K562 (cell line): ENCODE data around the gene TFCP2. TPM values are rescaled to one million over a fixed set of nuclear protein-coding genes. Genes with fewer than 3 reads are reported as not detected.
A peak's percentile ranks its signal among the peaks of the same experiment; 100 is the strongest.

Source experiments
- ATAC-seq: fragments of 200-7000 bp; cut with Tn5 transposase; 3 replicates; pipeline ENCODE4 v1.9.1; 2020; ENCODE audit warnings: moderate library complexity
- BruUV-seq: library from RNA; stranded (reverse); fragments of 400-500 nt; replicated peaks from 2 replicates; lab custom pipeline; 2021; lab: Mats Ljungman, UMichigan
- CTCF ChIA-PET: fragments of 300-600 bp; formaldehyde crosslinking; extraction: SDS; loops from one replicate; lab custom pipeline; 2021; ENCODE audit warnings: low intra/inter-chr PET ratio; lab: Yijun Ruan, JAX
- POLR2A ChIA-PET: fragments of 300-600, 350-650 bp; sonication (Branson Sonifier 250); formaldehyde crosslinking; extraction: SDS; loops from one replicate; lab custom pipeline; 2021; ENCODE audit warnings: antibody characterized with exemption, inconsistent platforms; lab: Yijun Ruan, JAX
- DNase-seq, 4 experiments: peaks; one replicate each; pipeline versions ENCODE4 v3.0.0 to v3.0.0-alpha.2; 2011 to 2018; ENCODE audit warnings: low spot score in 3 of 4, mixed read lengths in 3 of 4; ENCODE audit errors: extremely low read depth in 1 of 4
- FAIRE-seq: peaks from 2 replicates; lab custom pipeline; 2011; peaks lifted over from hg19 to GRCh38; lab: Jason Lieb, UNC
- H2AFZ ChIP-seq: 2 replicates; pipeline ENCODE4 v1.6.0; 2011; ENCODE audit warnings: low read depth, low read length, control low read depth, inconsistent platforms
- H3K27ac ChIP-seq: fragments of 200-600 bp; 3 replicates; pipeline ENCODE4 v1.8.0; 2011; ENCODE audit warnings: low read depth, mild to moderate bottlenecking, control low read depth, inconsistent platforms, low read length, moderate library complexity, mixed read lengths; ENCODE audit errors: extremely low read depth
- H3K27me3 ChIP-seq, 2 experiments: fragments of 300-600 bp in 1 of 2; 2 replicates in 1 of 2; 3 replicates in 1 of 2; pipeline versions ENCODE4 v1.6.0 to v1.8.0; 2011; ENCODE audit warnings: inconsistent platforms in 2 of 2, low read length in 2 of 2, mild to moderate bottlenecking in 1 of 2, mixed read lengths in 1 of 2, moderate library complexity in 1 of 2; ENCODE audit not compliant: control insufficient read depth in 2 of 2, insufficient read depth in 2 of 2
- H3K36me3 ChIP-seq: fragments of 300-600 bp; 3 replicates; pipeline ENCODE4 v1.8.0; 2011; ENCODE audit warnings: mild to moderate bottlenecking, low read length, inconsistent platforms; ENCODE audit not compliant: control insufficient read depth, insufficient read depth
- H3K4me1 ChIP-seq, 2 experiments: fragments of 200-600 bp in 1 of 2; replicated peaks in 1 of 2; 2 replicates in 1 of 2; 3 replicates in 1 of 2; pipeline versions ENCODE4 v1.5.1 to v1.8.0; 2011; ENCODE audit warnings: inconsistent platforms in 2 of 2, low read length in 2 of 2, mild to moderate bottlenecking in 1 of 2, mixed read lengths in 1 of 2, moderate library complexity in 1 of 2; ENCODE audit not compliant: control insufficient read depth in 2 of 2, insufficient read depth in 2 of 2
- H3K4me2 ChIP-seq: 2 replicates; pipeline ENCODE4 v1.6.1; 2011; ENCODE audit warnings: low read length, control low read depth, inconsistent platforms, mixed read lengths; ENCODE audit not compliant: insufficient read depth
- H3K4me3 ChIP-seq: fragments of 200-600 bp; sonication (generic), shearing (Covaris generic); 2 replicates; pipeline ENCODE4 v1.5.1; 2016; ENCODE audit warnings: control low read depth, inconsistent platforms
- H3K79me2 ChIP-seq: fragments of 200-600 bp; 3 replicates; pipeline ENCODE4 v1.8.0; 2011; ENCODE audit warnings: low read length, inconsistent platforms; ENCODE audit not compliant: control insufficient read depth, insufficient read depth
- H3K9ac ChIP-seq, 2 experiments: 2 replicates each; pipeline versions ENCODE4 v1.6.0 to v1.6.1; 2011; ENCODE audit warnings: low read depth in 2 of 2, low read length in 2 of 2, control low read depth in 1 of 2, inconsistent platforms in 1 of 2, mild to moderate bottlenecking in 1 of 2, mixed read lengths in 1 of 2; ENCODE audit not compliant: insufficient read depth in 1 of 2
- H3K9me1 ChIP-seq: one replicate; pipeline ENCODE4 v1.6.0; 2011; ENCODE audit warnings: inconsistent platforms, mild to moderate bottlenecking, low read length, moderate library complexity; ENCODE audit not compliant: control insufficient read depth, insufficient read depth
- H3K9me3 ChIP-seq: replicated peaks from 2 replicates; pipeline ENCODE4 v1.5.1; 2011; ENCODE audit warnings: low read depth, low read length, inconsistent platforms; ENCODE audit not compliant: control insufficient read depth, insufficient read depth
- H4K20me1 ChIP-seq: replicated peaks from 2 replicates; pipeline ENCODE4 v1.6.1; 2011; ENCODE audit warnings: low read length, inconsistent platforms, mixed read lengths; ENCODE audit not compliant: control insufficient read depth, insufficient read depth
- ASH1L ChIP-seq: fragments of 450-650 bp; IDR thresholded peaks from 2 replicates; pipeline ENCODE4 v1.6.1; 2018; ENCODE audit warnings: borderline replicate concordance, mild to moderate bottlenecking, low read depth; ENCODE audit not compliant: partially characterized antibody
- BCOR ChIP-seq: fragments of 450-650 bp; IDR thresholded peaks from 2 replicates; pipeline ENCODE4 v1.6.1; 2016
- BRD4 ChIP-seq: fragments of 200-600 bp; sonication (generic); IDR thresholded peaks from 2 replicates; pipeline ENCODE4 v1.6.1; 2017; ENCODE audit warnings: inconsistent platforms
- CEBPB ChIP-seq: fragments of 450-650 bp; IDR thresholded peaks from 2 replicates; pipeline ENCODE4 v1.6.1; 2016; ENCODE audit warnings: missing genetic modification characterization, missing compliant biosample characterization
- CGGBP1 ChIP-seq: fragments of 250-450 bp; sonication (Bioruptor Pico); IDR thresholded peaks from 2 replicates; pipeline ENCODE4 v1.9.0; 2021; ENCODE audit warnings: mild to moderate bottlenecking
- DPF2 ChIP-seq: fragments of 450-650 bp; IDR thresholded peaks from 2 replicates; pipeline ENCODE4 v1.6.1; 2016
- ELF2 ChIP-seq: fragments of 250-450 bp; sonication (Bioruptor Pico); IDR thresholded peaks from 2 replicates; pipeline ENCODE4 v1.5.0; 2021; ENCODE audit warnings: mild to moderate bottlenecking
- ELK3 ChIP-seq: fragments of 450-650 bp; formaldehyde crosslinking; IDR thresholded peaks from 2 replicates; pipeline ENCODE4 v1.4.0; 2020; ENCODE audit warnings: mild to moderate bottlenecking
- ESRRB ChIP-seq: fragments of 250-450 bp; sonication (Bioruptor Pico); IDR thresholded peaks from 2 replicates; pipeline ENCODE4 v1.5.0; 2020; ENCODE audit warnings: mild to moderate bottlenecking, moderate library complexity, borderline replicate concordance
- GATAD2B ChIP-seq: fragments of 450-650 bp; IDR thresholded peaks from 2 replicates; pipeline ENCODE4 v1.6.1; 2017; ENCODE audit warnings: mild to moderate bottlenecking, borderline replicate concordance
- ILF3 ChIP-seq: fragments of 450-650 bp; IDR thresholded peaks from 2 replicates; pipeline ENCODE4 v1.6.1; 2018; ENCODE audit warnings: antibody characterized with exemption, mild to moderate bottlenecking, moderate library complexity, borderline replicate concordance
- KDM1A ChIP-seq, 2 experiments: fragments of 450-650 bp; IDR thresholded peaks; 2 replicates each; pipeline ENCODE4 v1.6.1; 2016; ENCODE audit warnings: mild to moderate bottlenecking in 2 of 2
- KDM4B ChIP-seq, 2 experiments: fragments of 450-650 bp in 1 of 2; sonication (generic) in 1 of 2; IDR thresholded peaks; 2 replicates each; pipeline ENCODE4 v1.6.1; 2016 to 2017; ENCODE audit warnings: borderline replicate concordance in 2 of 2, antibody characterized with exemption in 1 of 2, low read depth in 1 of 2, mild to moderate bottlenecking in 1 of 2
- MED1 ChIP-seq: sonication (generic); formaldehyde crosslinking; IDR thresholded peaks from 2 replicates; pipeline ENCODE4 v1.8.1; 2023; ENCODE audit warnings: missing genetic modification reagents, borderline replicate concordance
- PRPF4 ChIP-seq: fragments of 200-400 bp; formaldehyde crosslinking; IDR thresholded peaks from one replicate; pipeline ENCODE4 v1.6.1; 2017; ENCODE audit warnings: low read length, low read depth, mild to moderate bottlenecking; ENCODE audit not compliant: insufficient read depth, poor library complexity, severe bottlenecking
- SIN3B ChIP-seq: fragments of 450-650 bp; IDR thresholded peaks from 2 replicates; pipeline ENCODE4 v1.6.1; 2017; ENCODE audit warnings: low read depth, mild to moderate bottlenecking, moderate library complexity
- SMAD3 ChIP-seq: fragments of 450-650 bp; formaldehyde crosslinking; conservative IDR thresholded peaks from 2 replicates; pipeline ENCODE4 v1.4.0; 2020; ENCODE audit warnings: mild to moderate bottlenecking
- SOX6 ChIP-seq: fragments of 450-650 bp; IDR thresholded peaks from 2 replicates; pipeline ENCODE4 v1.6.1; 2014; ENCODE audit warnings: mild to moderate bottlenecking
- ZC3H11A ChIP-seq: IDR thresholded peaks from 2 replicates; pipeline ENCODE4 v1.6.1; 2012; ENCODE audit warnings: low read depth, low read length, improper control_type of control experiment
- ZFX ChIP-seq: sonication (generic); formaldehyde crosslinking; IDR thresholded peaks from 2 replicates; pipeline ENCODE4 v1.8.0; 2022; ENCODE audit warnings: mild to moderate bottlenecking, missing genetic modification reagents, moderate library complexity
- ZNF263 ChIP-seq: sonication (generic); formaldehyde crosslinking; IDR thresholded peaks from 2 replicates; pipeline ENCODE4 v1.8.0; 2022; ENCODE audit warnings: mild to moderate bottlenecking, missing genetic modification reagents, borderline replicate concordance
- ZNF311 ChIP-seq: fragments of 250-450 bp; sonication (Bioruptor Pico); IDR thresholded peaks from 2 replicates; pipeline ENCODE4 v1.4.0; 2020; ENCODE audit warnings: mild to moderate bottlenecking, moderate library complexity
- ZNF76 ChIP-seq: fragments of 250-450 bp; sonication (Bioruptor Pico); IDR thresholded peaks from 2 replicates; pipeline ENCODE4 v1.4.0; 2020; ENCODE audit warnings: mild to moderate bottlenecking, moderate library complexity, borderline replicate concordance
- WGBS: fragments of 100-300 bp; shearing (Covaris generic); methylation state at CpG from one replicate; pipeline ENCODE4 v1.1.6; 2016; ENCODE audit warnings: low coverage, mixed read lengths; ENCODE audit not compliant: insufficient coverage; ENCODE audit errors: missing lambda C conversion rate; 5-methylcytosine and 5-hydroxymethylcytosine counted together
- in situ Hi-C: fragments of 300-500 bp; cut with MboI; formaldehyde crosslinking; loops from 4 replicates; pipeline ENCODE4 v1.15.0; 2018; ENCODE audit warnings: inconsistent platforms, mixed read lengths
- intact Hi-C: fragments of 100-400 bp; cut with micrococcal nuclease; formaldehyde crosslinking; loops from 2 replicates; pipeline ENCODE4 v1.14.2; 2022
- polyA plus RNA-seq, 8 experiments: library from polyadenylated mRNA; depleted of rRNA in 4 of 8; stranded (reverse) in 5 of 8; unstranded in 3 of 8; fragments of >200 nt; fragmentation: Nextera tagmentation in 2 of 8; fragmentation: Illumina TruSeq in 1 of 8; extraction: Ambion mirVana in 2 of 8; extraction: Trizol in 1 of 8; gene quantifications; 2 replicates each; pipeline versions ENCODE4 v1.2.1 to v1.2.3, GENCODE V29; 2011 to 2014; ENCODE audit warnings: inconsistent platforms in 1 of 8, missing spikeins in 1 of 8
- total RNA-seq, 7 experiments: library from RNA; depleted of rRNA in 6 of 7; stranded (reverse); fragments of >200 nt in 6 of 7; fragmentation: Illumina TruSeq in 2 of 7; extraction: Trizol in 2 of 7; gene quantifications; 2 replicates each; pipeline versions ENCODE4 v1.2.1 to v1.2.3, GENCODE V29; 2011 to 2021; ENCODE audit warnings: low replicate concordance in 1 of 7

TFCP2 gene
- total and polyA plus RNA-seq, 9 of the 15 experiments (the other 6 are each of a cell fraction or from before 2014, with no cell fraction given): 8.0 to 38.9 (median 19.3) TPM

GRCh38 chr12:51047655-51048540, 125.0 kb downstream of the TFCP2 start, which contains the start of gene LETMD1:
TSS of gene LETMD1 (plus strand) at chr12:51048327. CDS start at chr12:51048357, 30 bp downstream.
- no peaks in the 10 kb centered on the region for H3K9me3 ChIP-seq
- H3K27ac ChIP-seq: peak within 1 kb of the TSS; percentile 96
- H3K9me1 ChIP-seq: no peaks in the 10 kb centered on the region
- peak within 1 kb of the TSS; percentile 98 for H2AFZ ChIP-seq
- intact Hi-C loops (loop anchor here (2.0 to 5.0 kb wide), 3 partner anchors 35 to 304 kb away; partner anchors contain the start of gene CSRNP2), in situ Hi-C loops (no loop called here)
- H3K27me3 ChIP-seq: no peaks in the 10 kb centered on the region
- H3K36me3 ChIP-seq: peaks cover 30% of the 10 kb centered on the region
- CTCF ChIA-PET: interaction anchor here (0.8 to 1.5 kb wide), 3 partner anchors 199 to 290 kb away, joined by 3 to 4 read pairs (median 3); no protein-coding TSS in a partner anchor
- peak within 1 kb of the TSS; percentile 59 for H3K4me3 ChIP-seq
- POLR2A ChIA-PET: interaction anchor here (0.6 to 1.5 kb wide), 8 partner anchors 9 to 648 kb away, joined by 3 to 8 read pairs (median 3); no protein-coding TSS in a partner anchor
- H3K9ac ChIP-seq: peak within 1 kb of the TSS; percentile 90 to 97
- no peaks in the 10 kb centered on the region for H4K20me1 ChIP-seq
- DNase-seq (peak; percentile 85 to 98 (median 90)), ATAC-seq (peak; percentile 98), FAIRE-seq (peak; percentile 99)
- TSS peak; percentile 89 for BruUV-seq
- peak within 1 kb of the TSS; percentile 96 for H3K4me2 ChIP-seq
- H3K4me1 ChIP-seq: peaks cover 4 to 10% of the 10 kb centered on the region in 2 experiments; a peak in 4 of 5 replicates
- 3% methylated on average over 51 of the region's 51 CpGs for WGBS
- H3K79me2 ChIP-seq: peaks cover 32% of the 10 kb centered on the region
- TF ChIP-seq ZNF263 (no peak; the same call in 1 of the 2 replicates), ZFX (CRISPR knock-in tag) (peak; percentile 86), BCOR (no peak), ZNF311 (CRISPR knock-in tag) (no peak), CGGBP1 (CRISPR knock-in tag) (no peak), SOX6 (peak; percentile 58; the same call in 1 of the 2 replicates), GATAD2B (no peak), ILF3 (no peak), SMAD3 (CRISPR knock-in tag) (peak; percentile 66; the same call in 1 of the 2 replicates), KDM4B (IDR thresholded peaks at IDR 0.05; ENCODE audit: borderline replicate concordance in 2 of 2, low read depth in 1 of 2) (no peak), ESRRB (CRISPR knock-in tag) (no peak), ASH1L (peak; percentile 49), ELF2 (CRISPR knock-in tag) (peak; percentile 85), ZC3H11A (no peak), SIN3B (peak; percentile 82), MED1 (CRISPR knock-in tag) (no peak), ZNF76 (no peak), DPF2 (peak; percentile 1; the same call in 1 of the 2 replicates), CEBPB (tag) (no peak), BRD4 (peak; percentile 70; the same call in 1 of the 2 replicates), PRPF4 (no peak), ELK3 (CRISPR knock-in tag) (no peak), KDM1A (IDR thresholded peaks at IDR 0.05) (no peak)
